GM19324 (cell line): ENCODE data around the gene SYTL3.

Source experiments
- ATAC-seq: cut with Tn5 transposase; IDR thresholded peaks from one replicate; pipeline ENCODE4 v1.9.1; 2021; ENCODE audit warnings: mild to moderate bottlenecking, moderate library complexity; ENCODE audit not compliant: unreplicated experiment, low FRiP score

The SYTL3 gene

GRCh38 chr6:158770533-158771330, 120.9 kb downstream of the SYTL3 start:
- no peak for ATAC-seq

- no peak for ATAC-seq
These were observed 121.7 kb downstream of the SYTL3 start for GRCh38 chr6:158771399-158772152.

GRCh38 chr6:158772172-158772571, 122.3 kb downstream of the SYTL3 start:
- no peak for ATAC-seq

GRCh38 chr6:158772851-158773371, 123.1 kb downstream of the SYTL3 start:
- ATAC-seq = no peak

GRCh38 chr6:158773581-158774449, 124.0 kb downstream of the SYTL3 start:
- ATAC-seq = no peak

- no peak for ATAC-seq
These were observed 125.0 kb downstream of the SYTL3 start for GRCh38 chr6:158774717-158775449.

GRCh38 chr6:158775832-158776231, 126.0 kb downstream of the SYTL3 start:
- ATAC-seq = no peak

GRCh38 chr6:158776737-158777136, 126.9 kb downstream of the SYTL3 start:
- no peak for ATAC-seq

- no peak for ATAC-seq
These were observed 127.7 kb downstream of the SYTL3 start for GRCh38 chr6:158777510-158777909.

GRCh38 chr6:158778005-158778527, 128.2 kb downstream of the SYTL3 start:
- ATAC-seq = no peak

GRCh38 chr6:158780246-158780884, 130.5 kb downstream of the SYTL3 start:
- no peak for ATAC-seq

GRCh38 chr6:158780988-158781691, 131.3 kb downstream of the SYTL3 start:
- ATAC-seq = no peak

- no peak for ATAC-seq
These were observed 132.0 kb downstream of the SYTL3 start for GRCh38 chr6:158781692-158782373.

GRCh38 chr6:158782432-158783166, 132.7 kb downstream of the SYTL3 start:
- no peak for ATAC-seq

- ATAC-seq = no peak
These were observed 133.3 kb downstream of the SYTL3 start for GRCh38 chr6:158783167-158783450.

GRCh38 chr6:158783851-158784250, 134.0 kb downstream of the SYTL3 start:
- ATAC-seq = no peak

- ATAC-seq = no peak
These were observed 134.7 kb downstream of the SYTL3 start for GRCh38 chr6:158784505-158784904.

GRCh38 chr6:158785036-158785435, 135.2 kb downstream of the SYTL3 start:
- no peak for ATAC-seq
